ENCODE results near the gene BMS1.
"Not testable (repeated sequence)": the region's sequence is repeated elsewhere in the genome, so short reads cannot be mapped to it uniquely, and the experiment has no call there.

BMS1 gene

GRCh38 chr10:42850931-42851330, 68.3 kb downstream of the BMS1 start:
- no peak for DNase-seq (ENCODE audit: low read depth)
- H3K4me3 ChIP-seq (ENCODE audit: low read depth, low read length) = no peak overlapping the region
- TF ChIP-seq CTCF (IDR thresholded peaks at IDR 0.05; ENCODE audit: insufficient read depth, low read depth, low read length, missing control alignments) = no peak

- no peak for TF ChIP-seq CTCF (IDR thresholded peaks at IDR 0.05; ENCODE audit: insufficient read depth, low read depth, low read length, missing control alignments)
- no peak overlapping the region for H3K4me3 ChIP-seq (ENCODE audit: low read depth, low read length)
- no peak for DNase-seq (ENCODE audit: low read depth)
These were observed 76.7 kb downstream of the BMS1 start for GRCh38 chr10:42859256-42859655.

DNA sequence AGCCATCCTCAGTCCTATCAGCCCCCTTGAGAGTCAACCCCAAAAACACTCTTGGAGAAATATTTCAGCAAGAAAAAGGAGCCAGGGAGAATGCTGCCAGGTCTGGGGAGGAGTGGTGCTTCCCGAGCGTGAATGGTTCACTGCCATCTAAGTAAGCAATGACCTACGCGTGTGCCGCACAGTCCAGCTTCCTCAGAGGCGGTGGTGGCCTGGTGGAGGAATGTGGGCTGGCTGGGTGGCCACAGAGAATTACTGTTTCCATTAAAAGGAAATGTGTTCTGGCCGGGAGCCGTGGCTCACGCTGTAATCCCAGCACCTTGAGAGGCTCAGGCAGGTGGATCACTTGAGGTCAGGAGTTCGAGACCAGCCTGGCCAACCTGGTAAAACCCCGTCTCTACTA, 77.4 kb downstream of the BMS1 start:
- not testable (repeated sequence) for DNase-seq (ENCODE audit: low read depth)

DNA sequence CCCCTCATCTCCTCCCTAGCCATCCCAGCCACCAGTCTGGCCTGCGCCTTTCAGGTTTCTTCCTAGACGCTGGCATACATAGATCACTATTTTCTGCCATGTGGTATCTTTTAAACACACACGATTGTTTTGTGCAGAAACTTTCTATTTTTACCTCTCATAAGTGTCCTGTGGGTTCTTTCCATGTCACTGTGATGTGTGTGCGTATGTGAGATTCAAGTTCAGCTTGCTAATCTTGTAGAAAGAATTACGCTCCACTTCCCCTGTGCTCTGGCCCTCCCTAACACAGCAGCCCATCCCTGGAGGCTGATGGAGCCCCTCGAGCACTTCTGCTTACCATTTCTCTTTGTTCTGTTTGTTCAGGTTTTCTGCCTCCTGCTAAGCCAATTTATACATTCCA, 80.2 kb downstream of the BMS1 start:
- not testable (repeated sequence) for DNase-seq (ENCODE audit: low read depth); H3K4me3 ChIP-seq (ENCODE audit: low read depth, low read length)

More for the DNA sequence above, 77.4 kb downstream of the BMS1 start:
- not testable (repeated sequence) for H3K4me3 ChIP-seq (ENCODE audit: low read depth, low read length)

DNA sequence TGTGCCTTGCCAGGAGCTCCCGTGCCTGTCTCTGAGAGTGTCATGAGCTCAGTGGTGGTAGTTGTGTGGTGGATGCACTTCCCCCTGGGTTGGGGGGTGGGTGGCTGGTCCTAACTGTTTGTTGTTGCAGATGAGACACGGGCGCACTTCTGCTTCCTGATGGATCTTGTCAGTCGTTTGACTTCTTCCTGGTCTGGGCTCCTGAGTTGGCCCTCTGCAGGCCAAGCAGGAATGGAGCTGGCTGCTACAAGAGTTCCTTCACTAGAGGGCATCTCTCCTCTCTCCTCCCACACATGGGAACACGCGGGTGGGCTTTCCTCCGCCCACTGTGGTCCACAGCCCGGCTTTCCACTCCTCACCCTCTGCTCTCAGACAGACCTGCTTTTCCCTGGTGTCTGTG, 82.0 kb downstream of the BMS1 start:
- no peak overlapping the region for H3K4me3 ChIP-seq (ENCODE audit: low read depth, low read length)
- no peak for DNase-seq (ENCODE audit: low read depth)
- TF ChIP-seq CTCF (IDR thresholded peaks at IDR 0.05; ENCODE audit: insufficient read depth, low read depth, low read length, missing control alignments) = no peak

DNA sequence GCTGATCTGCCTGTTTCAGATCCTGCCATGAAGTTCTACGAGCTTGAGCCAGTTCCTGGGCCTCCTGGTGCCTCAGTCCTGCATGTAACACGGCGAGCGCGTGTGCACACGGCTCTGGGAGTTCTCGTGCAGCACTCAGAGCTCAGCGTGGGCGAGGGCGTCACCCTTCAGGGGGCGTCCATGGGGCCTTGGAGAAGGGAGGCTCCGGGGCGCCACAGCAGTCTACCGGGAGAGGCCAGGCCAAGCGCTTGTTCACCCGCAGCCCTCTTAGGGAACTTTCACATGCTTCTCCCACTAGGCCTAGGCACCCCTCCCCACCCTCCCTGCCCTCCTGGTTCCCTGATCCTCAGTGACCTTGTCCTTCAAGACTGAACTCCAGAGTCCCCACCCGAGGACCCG, 83.1 kb downstream of the BMS1 start:
- no peak overlapping the region for H3K4me3 ChIP-seq (ENCODE audit: low read depth, low read length)
- no peak for TF ChIP-seq CTCF (IDR thresholded peaks at IDR 0.05; ENCODE audit: insufficient read depth, low read depth, low read length, missing control alignments)
- no peak for DNase-seq (ENCODE audit: low read depth)

DNA sequence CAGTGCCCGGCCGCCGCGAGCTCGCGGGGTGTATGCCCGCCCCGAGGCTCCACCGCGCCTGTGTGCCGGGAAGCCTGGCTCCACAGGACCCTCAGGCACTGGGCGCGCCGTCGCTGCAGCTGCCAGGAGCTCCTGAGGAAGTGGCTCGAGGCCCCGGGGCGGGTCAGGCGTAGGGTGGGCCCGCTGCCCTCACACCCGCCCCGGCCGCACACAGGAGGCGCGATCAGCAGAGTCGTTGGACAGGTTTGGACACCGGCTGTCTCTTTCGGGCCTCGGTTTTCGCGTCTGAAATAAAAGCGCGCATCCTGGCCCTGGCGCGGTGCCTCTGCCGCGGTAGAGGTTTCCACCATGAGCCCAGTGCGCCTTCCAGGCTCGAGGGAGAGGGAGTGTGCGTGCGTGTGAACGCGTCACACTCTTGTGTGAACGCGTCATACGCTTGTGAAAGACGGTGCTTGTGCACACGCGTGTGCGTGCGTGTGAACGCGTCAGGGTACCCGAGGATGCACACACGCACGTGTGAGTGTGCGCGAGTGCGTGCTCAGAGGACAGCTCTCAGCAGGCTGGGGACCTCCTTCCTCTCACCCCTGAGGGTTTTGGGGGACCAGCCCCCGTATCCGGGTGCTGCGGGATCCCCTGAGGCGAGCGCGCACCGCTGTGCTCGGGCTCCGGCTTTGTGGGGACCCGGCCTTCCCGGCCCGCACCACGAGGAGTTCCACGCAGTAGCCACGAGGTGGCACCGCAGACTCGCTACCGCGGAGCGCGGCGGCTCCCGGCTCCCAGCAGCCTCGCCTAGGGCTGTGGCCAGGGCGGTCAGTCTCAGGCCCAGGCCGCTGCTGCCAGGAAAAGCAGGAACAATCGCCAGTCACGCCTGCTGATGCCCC, 83.8 kb downstream of the BMS1 start:
- no peak overlapping the region for H3K4me3 ChIP-seq (ENCODE audit: low read depth, low read length)
- peak; percentile 37 for DNase-seq (ENCODE audit: low read depth)
- peak; percentile 46 for TF ChIP-seq CTCF (IDR thresholded peaks at IDR 0.05; ENCODE audit: insufficient read depth, low read depth, low read length, missing control alignments)

GRCh38 chr10:42867571-42867970, 85.0 kb downstream of the BMS1 start:
- H3K4me3 ChIP-seq (ENCODE audit: low read depth, low read length) = no peak overlapping the region
- no peak for TF ChIP-seq CTCF (IDR thresholded peaks at IDR 0.05; ENCODE audit: insufficient read depth, low read depth, low read length, missing control alignments)
- DNase-seq (ENCODE audit: low read depth) = no peak
